Adipocyte (in vitro differentiated cells): Measurements from ENCODE around the gene LRP1-AS.

ENCODE experiments used
- DNase-seq: peaks from one replicate; pipeline ENCODE4 v3.0.0-alpha.2; 2015; ENCODE audit warnings: low read depth
- H3K27me3 ChIP-seq: replicated peaks from 2 replicates; pipeline ENCODE4 v1.7.0; 2013; ENCODE audit warnings: mild to moderate bottlenecking, low read length, moderate library complexity; ENCODE audit not compliant: control insufficient read depth, insufficient read depth
- H3K36me3 ChIP-seq: 2 replicates; pipeline ENCODE4 v1.7.0; 2013; ENCODE audit warnings: low read length, mild to moderate bottlenecking, moderate library complexity; ENCODE audit not compliant: control insufficient read depth, insufficient read depth, severe bottlenecking
- H3K4me1 ChIP-seq: 2 replicates; pipeline ENCODE4 v1.7.0; 2013; ENCODE audit warnings: mild to moderate bottlenecking, low read length, moderate library complexity; ENCODE audit not compliant: control insufficient read depth, insufficient read depth
- H3K4me3 ChIP-seq: 2 replicates; pipeline ENCODE4 v1.7.0; 2013; ENCODE audit warnings: mild to moderate bottlenecking, low read length, moderate library complexity
- H3K9ac ChIP-seq: 2 replicates; pipeline ENCODE4 v1.7.0; 2013; ENCODE audit warnings: mild to moderate bottlenecking, low read length, moderate library complexity
- H3K9me3 ChIP-seq: 2 replicates; pipeline ENCODE4 v1.7.0; 2013; ENCODE audit warnings: mild to moderate bottlenecking, low read length, moderate library complexity; ENCODE audit not compliant: control insufficient read depth

LRP1-AS gene

GRCh38 chr12:57135527-57136326 is 11.7 kb downstream of the LRP1-AS start:
- no peaks in the 10 kb centered on the region for H3K27me3 ChIP-seq
- peak overlapping the region; percentile 91 for H3K9ac ChIP-seq
- H3K4me3 ChIP-seq, result peak overlapping the region; percentile 61
- peaks cover 94% of the 10 kb centered on the region for H3K4me1 ChIP-seq
- DNase-seq, result peak; percentile 68
- no peaks in the 10 kb centered on the region for H3K9me3 ChIP-seq
- peaks cover 46% of the 10 kb centered on the region for H3K36me3 ChIP-seq

GRCh38 chr12:57134949-57135348 is 12.5 kb downstream of the LRP1-AS start:
- H3K4me1 ChIP-seq, result peaks cover 88% of the 10 kb centered on the region
- peak; percentile 15 for DNase-seq
- peak overlapping the region; percentile 61 for H3K4me3 ChIP-seq
- H3K36me3 ChIP-seq, result peaks cover 41% of the 10 kb centered on the region
- H3K27me3 ChIP-seq, result no peaks in the 10 kb centered on the region
- H3K9me3 ChIP-seq, result no peaks in the 10 kb centered on the region
- peak overlapping the region; percentile 91 for H3K9ac ChIP-seq

- DNase-seq, result peak; percentile 38
These were observed 13.5 kb downstream of the LRP1-AS start for GRCh38 chr12:57133916-57134315.

GRCh38 chr12:57133013-57133569 is 14.3 kb downstream of the LRP1-AS start:
- H3K9me3 ChIP-seq, result no peaks in the 10 kb centered on the region
- peaks cover 70% of the 10 kb centered on the region for H3K4me1 ChIP-seq
- DNase-seq, result peak; percentile 67
- H3K9ac ChIP-seq, result peak overlapping the region; percentile 94
- H3K27me3 ChIP-seq, result no peaks in the 10 kb centered on the region
- H3K4me3 ChIP-seq, result peak overlapping the region; percentile 84
- peaks cover 25% of the 10 kb centered on the region for H3K36me3 ChIP-seq

More at GRCh38 chr12:57133916-57134315, 13.5 kb downstream of the LRP1-AS start:
- peaks cover 78% of the 10 kb centered on the region for H3K4me1 ChIP-seq
- peak overlapping the region; percentile 91 for H3K9ac ChIP-seq
- H3K27me3 ChIP-seq, result no peaks in the 10 kb centered on the region
- no peaks in the 10 kb centered on the region for H3K9me3 ChIP-seq
- peak overlapping the region; percentile 77 for H3K4me3 ChIP-seq
- H3K36me3 ChIP-seq, result peaks cover 31% of the 10 kb centered on the region

- DNase-seq, result peak; percentile 44
- peak overlapping the region; percentile 84 for H3K4me3 ChIP-seq
- H3K27me3 ChIP-seq, result no peaks in the 10 kb centered on the region
- H3K4me1 ChIP-seq, result peaks cover 63% of the 10 kb centered on the region
- H3K9ac ChIP-seq, result peak overlapping the region; percentile 94
- no peaks in the 10 kb centered on the region for H3K9me3 ChIP-seq
- H3K36me3 ChIP-seq, result peaks cover 20% of the 10 kb centered on the region
These were observed 15.3 kb downstream of the LRP1-AS start for GRCh38 chr12:57131896-57132744.

- Histone ChIP-seq H3K9me3 (no peaks in the 10 kb centered on the region), H3K9ac (peak overlapping the region; percentile 94), H3K4me3 (peak overlapping the region; percentile 84), H3K4me1 (peaks cover 59% of the 10 kb centered on the region), H3K36me3 (peaks cover 20% of the 10 kb centered on the region), H3K27me3 (no peaks in the 10 kb centered on the region)
- DNase-seq, result no peak
These were observed 16.5 kb downstream of the LRP1-AS start for GRCh38 chr12:57130941-57131340.

- Histone ChIP-seq H3K4me3 (peak overlapping the region; percentile 84), H3K4me1 (peaks cover 49% of the 10 kb centered on the region), H3K36me3 (peaks cover 20% of the 10 kb centered on the region), H3K27me3 (no peaks in the 10 kb centered on the region), H3K9ac (peak overlapping the region; percentile 94), H3K9me3 (no peaks in the 10 kb centered on the region)
- DNase-seq, result peak; percentile 78
These were observed 17.5 kb downstream of the LRP1-AS start for GRCh38 chr12:57129889-57130288.

GRCh38 chr12:57129321-57129842 is 18.0 kb downstream of the LRP1-AS start:
- peak; percentile 68 for DNase-seq
- Histone ChIP-seq H3K4me1 (peaks cover 45% of the 10 kb centered on the region), H3K9ac (peak overlapping the region; percentile 94), H3K9me3 (no peaks in the 10 kb centered on the region), H3K36me3 (peaks cover 20% of the 10 kb centered on the region), H3K4me3 (peak overlapping the region; percentile 84), H3K27me3 (no peaks in the 10 kb centered on the region)

GRCh38 chr12:57128519-57129247 is 18.7 kb downstream of the LRP1-AS start:
- Histone ChIP-seq H3K27me3 (no peaks in the 10 kb centered on the region), H3K4me1 (peaks cover 38% of the 10 kb centered on the region), H3K9me3 (no peaks in the 10 kb centered on the region), H3K9ac (peak overlapping the region; percentile 94), H3K36me3 (peaks cover 20% of the 10 kb centered on the region), H3K4me3 (peak overlapping the region; percentile 84)
- peak; percentile 39 for DNase-seq

GRCh38 chr12:57127726-57128518 is 19.5 kb downstream of the LRP1-AS start, which contains the start of gene LRP1:
LRP1 (plus strand) TSS chr12:57128483; CDS start chr12:57128965, 482 bp downstream.
- peak; percentile 96 for DNase-seq
- H3K36me3 ChIP-seq, result peaks cover 20% of the 10 kb centered on the region
- peak within 1 kb of the TSS; percentile 86 for H3K4me3 ChIP-seq
- H3K9ac ChIP-seq, result peak within 1 kb of the TSS; percentile 97
- H3K9me3 ChIP-seq, result no peaks in the 10 kb centered on the region
- H3K27me3 ChIP-seq, result no peaks in the 10 kb centered on the region
- peaks cover 32% of the 10 kb centered on the region for H3K4me1 ChIP-seq
